ENCODE data around the gene CASP6.

The CASP6 gene

GRCh38 chr4:109665783-109666485, 37.3 kb downstream of the CASP6 start:
- DNase-seq = no peak

GRCh38 chr4:109662771-109663170, 40.5 kb downstream of the CASP6 start:
- no peak for DNase-seq

GRCh38 chr4:109662116-109662515, 41.1 kb downstream of the CASP6 start:
- no peak for DNase-seq

GRCh38 chr4:109658871-109659410, 44.3 kb downstream of the CASP6 start:
- peak in 1 of 2 donors; percentile 29 for DNase-seq

GRCh38 chr4:109657854-109658418, 45.3 kb downstream of the CASP6 start:
- DNase-seq = no peak

- no peak for DNase-seq
Observed at GRCh38 chr4:109655396-109655795, 47.8 kb downstream of the CASP6 start.

- peak; percentile 12 to 22 for DNase-seq
Observed at GRCh38 chr4:109649872-109650271, 53.4 kb downstream of the CASP6 start.

- no peak for DNase-seq
Observed at GRCh38 chr4:109648997-109649575, 54.2 kb downstream of the CASP6 start.

- no peak for DNase-seq
Observed at GRCh38 chr4:109648266-109648996, 54.8 kb downstream of the CASP6 start.

- no peak for DNase-seq
Observed at GRCh38 chr4:109645874-109646710, 57.2 kb downstream of the CASP6 start.

- no peak for DNase-seq
Observed at GRCh38 chr4:109640644-109641043, 62.6 kb downstream of the CASP6 start.

Data from activated CD4-positive, alpha-beta T cell treated with anti-CD3 and anti-CD28 coated beads for 4 hours (primary cell).